ENCODE results near the gene PECR.

GRCh38 chr2:216023055-216023648 lies 58.5 kb downstream of the PECR start:
- TF ChIP-seq CTCF (conservative IDR thresholded peaks at IDR 0.05) (peak; percentile 81), ZFX (IDR thresholded peaks at IDR 0.05) (no peak)

All from C4-2B (cell line).